ENCODE measurements around the gene LPAR6. TPM values are rescaled to one million over a fixed set of nuclear protein-coding genes. Genes with fewer than 3 reads are reported as not detected.

Gene LPAR6
- total RNA-seq, 1 experiment from 2014 or later: 3.9 TPM

DNA sequence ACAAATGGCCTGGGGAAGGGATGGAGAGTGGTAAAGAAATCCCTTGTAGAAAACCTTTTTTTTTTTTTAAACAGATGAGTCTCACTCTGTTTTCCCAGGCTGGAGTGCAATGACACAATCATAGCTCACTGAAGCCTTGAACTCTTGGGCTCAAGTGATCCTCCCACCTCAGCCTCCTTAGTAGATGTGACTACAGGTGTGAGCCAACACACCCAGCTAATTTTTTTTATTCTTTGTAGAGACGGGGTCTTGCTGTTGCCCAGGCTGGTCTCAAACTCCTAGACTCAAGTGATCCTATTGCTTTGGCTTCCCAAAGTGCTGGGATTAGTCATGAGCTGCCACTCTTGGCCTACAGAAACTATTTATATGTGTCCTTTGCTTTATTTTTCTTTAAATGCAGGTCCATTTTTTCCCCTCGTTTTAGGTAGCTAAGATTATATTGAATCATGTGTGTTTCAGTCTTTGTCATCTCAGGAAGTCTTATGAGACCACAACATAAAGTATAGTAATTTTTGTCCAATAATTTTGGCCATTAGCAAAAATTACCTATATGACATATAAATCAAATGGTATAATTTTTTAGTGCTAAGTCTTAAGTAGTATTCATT, 10.5 kb downstream of the LPAR6 start:
- H3K9me3 Mint-ChIP-seq: no peaks in the 10 kb centered on the region
- H3K36me3 Mint-ChIP-seq: no peaks in the 10 kb centered on the region
- no peak overlapping the region for H3K27ac Mint-ChIP-seq
- no peak for DNase-seq (ENCODE audit: low spot score)
- POLR2A ChIA-PET: no interaction called here
- H3K27me3 Mint-ChIP-seq (ENCODE audit: low read depth): no peaks in the 10 kb centered on the region
- peaks cover 3% of the 10 kb centered on the region; the same call in 1 of the 2 replicates for H3K4me1 Mint-ChIP-seq
- TF ChIP-seq, protein P1, sequence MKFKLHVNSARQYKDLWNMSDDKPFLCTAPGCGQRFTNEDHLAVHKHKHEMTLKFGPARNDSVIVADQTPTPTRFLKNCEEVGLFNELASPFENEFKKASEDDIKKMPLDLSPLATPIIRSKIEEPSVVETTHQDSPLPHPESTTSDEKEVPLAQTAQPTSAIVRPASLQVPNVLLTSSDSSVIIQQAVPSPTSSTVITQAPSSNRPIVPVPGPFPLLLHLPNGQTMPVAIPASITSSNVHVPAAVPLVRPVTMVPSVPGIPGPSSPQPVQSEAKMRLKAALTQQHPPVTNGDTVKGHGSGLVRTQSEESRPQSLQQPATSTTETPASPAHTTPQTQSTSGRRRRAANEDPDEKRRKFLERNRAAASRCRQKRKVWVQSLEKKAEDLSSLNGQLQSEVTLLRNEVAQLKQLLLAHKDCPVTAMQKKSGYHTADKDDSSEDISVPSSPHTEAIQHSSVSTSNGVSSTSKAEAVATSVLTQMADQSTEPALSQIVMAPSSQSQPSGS (CRISPR knock-in tag; IDR thresholded peaks at IDR 0.05; ENCODE audit: borderline replicate concordance, low read depth): no peak
- TF ChIP-seq GTF2I (CRISPR knock-in tag; conservative IDR thresholded peaks at IDR 0.05) (no peak), EMX1 (CRISPR knock-in tag; IDR thresholded peaks at IDR 0.05) (no peak), RORB (CRISPR knock-in tag; IDR thresholded peaks at IDR 0.05) (no peak), ZNF396 (CRISPR knock-in tag; IDR thresholded peaks at IDR 0.05; ENCODE audit: borderline replicate concordance) (no peak)
- TF ChIP-seq, protein P2, sequence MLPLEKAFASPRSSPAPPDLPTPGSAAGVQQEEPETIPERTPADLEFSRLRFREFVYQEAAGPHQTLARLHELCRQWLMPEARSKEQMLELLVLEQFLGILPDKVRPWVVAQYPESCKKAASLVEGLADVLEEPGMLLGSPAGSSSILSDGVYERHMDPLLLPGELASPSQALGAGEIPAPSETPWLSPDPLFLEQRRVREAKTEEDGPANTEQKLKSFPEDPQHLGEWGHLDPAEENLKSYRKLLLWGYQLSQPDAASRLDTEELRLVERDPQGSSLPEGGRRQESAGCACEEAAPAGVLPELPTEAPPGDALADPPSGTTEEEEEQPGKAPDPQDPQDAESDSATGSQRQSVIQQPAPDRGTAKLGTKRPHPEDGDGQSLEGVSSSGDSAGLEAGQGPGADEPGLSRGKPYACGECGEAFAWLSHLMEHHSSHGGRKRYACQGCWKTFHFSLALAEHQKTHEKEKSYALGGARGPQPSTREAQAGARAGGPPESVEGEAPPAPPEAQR (CRISPR knock-in tag; IDR thresholded peaks at IDR 0.05): no peak
- no peak overlapping the region for H3K4me3 Mint-ChIP-seq
- ATAC-seq: no peak
- CTCF ChIA-PET: interaction anchor here (1.3 kb wide), 1 partner anchor 178 kb away, joined by 3 read pairs; no protein-coding TSS in a partner anchor

DNA sequence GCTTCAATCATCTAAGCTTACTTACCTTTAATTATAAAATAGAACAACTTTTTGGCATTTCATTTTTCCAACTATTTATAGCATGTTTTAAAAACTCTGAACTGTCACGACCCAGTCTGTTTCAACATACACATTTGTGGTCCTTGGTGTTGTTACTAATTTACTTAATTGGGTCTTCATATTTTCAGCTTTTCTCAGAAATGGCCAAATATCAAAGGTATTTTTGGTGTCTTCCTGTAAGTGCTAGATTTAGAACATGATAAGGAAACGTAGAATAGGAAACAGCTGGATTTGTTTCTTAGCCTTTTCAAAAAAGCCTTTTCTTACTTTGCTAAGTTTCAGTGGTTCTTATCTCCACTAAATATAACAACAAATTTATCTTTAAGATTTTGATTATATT, 11.4 kb downstream of the LPAR6 start:
- H3K4me3 Mint-ChIP-seq: no peak overlapping the region
- peaks cover 4% of the 10 kb centered on the region for H3K36me3 Mint-ChIP-seq
- ChIA-PET CTCF (no interaction called here), POLR2A (no interaction called here)
- no peak for TF ChIP-seq ZBTB21 (CRISPR knock-in tag; IDR thresholded peaks at IDR 0.05; ENCODE audit: borderline replicate concordance)
- TF ChIP-seq ZNF671 (CRISPR knock-in tag; IDR thresholded peaks at IDR 0.05): no peak
- no peak for TF ChIP-seq JAZF1 (CRISPR knock-in tag; IDR thresholded peaks at IDR 0.05)
- TF ChIP-seq, protein P3, sequence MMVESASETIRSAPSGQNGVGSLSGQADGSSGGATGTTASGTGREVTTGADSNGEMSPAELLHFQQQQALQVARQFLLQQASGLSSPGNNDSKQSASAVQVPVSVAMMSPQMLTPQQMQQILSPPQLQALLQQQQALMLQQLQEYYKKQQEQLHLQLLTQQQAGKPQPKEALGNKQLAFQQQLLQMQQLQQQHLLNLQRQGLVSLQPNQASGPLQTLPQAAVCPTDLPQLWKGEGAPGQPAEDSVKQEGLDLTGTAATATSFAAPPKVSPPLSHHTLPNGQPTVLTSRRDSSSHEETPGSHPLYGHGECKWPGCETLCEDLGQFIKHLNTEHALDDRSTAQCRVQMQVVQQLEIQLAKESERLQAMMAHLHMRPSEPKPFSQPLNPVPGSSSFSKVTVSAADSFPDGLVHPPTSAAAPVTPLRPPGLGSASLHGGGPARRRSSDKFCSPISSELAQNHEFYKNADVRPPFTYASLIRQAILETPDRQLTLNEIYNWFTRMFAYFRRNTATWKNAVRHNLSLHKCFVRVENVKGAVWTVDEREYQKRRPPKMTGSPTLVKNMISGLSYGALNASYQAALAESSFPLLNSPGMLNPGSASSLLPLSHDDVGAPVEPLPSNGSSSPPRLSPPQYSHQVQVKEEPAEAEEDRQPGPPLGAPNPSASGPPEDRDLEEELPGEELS (CRISPR knock-in tag; IDR thresholded peaks at IDR 0.05): no peak
- TF ChIP-seq, protein P4, sequence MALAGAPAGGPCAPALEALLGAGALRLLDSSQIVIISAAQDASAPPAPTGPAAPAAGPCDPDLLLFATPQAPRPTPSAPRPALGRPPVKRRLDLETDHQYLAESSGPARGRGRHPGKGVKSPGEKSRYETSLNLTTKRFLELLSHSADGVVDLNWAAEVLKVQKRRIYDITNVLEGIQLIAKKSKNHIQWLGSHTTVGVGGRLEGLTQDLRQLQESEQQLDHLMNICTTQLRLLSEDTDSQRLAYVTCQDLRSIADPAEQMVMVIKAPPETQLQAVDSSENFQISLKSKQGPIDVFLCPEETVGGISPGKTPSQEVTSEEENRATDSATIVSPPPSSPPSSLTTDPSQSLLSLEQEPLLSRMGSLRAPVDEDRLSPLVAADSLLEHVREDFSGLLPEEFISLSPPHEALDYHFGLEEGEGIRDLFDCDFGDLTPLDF (CRISPR knock-in tag; IDR thresholded peaks at IDR 0.05): no peak
- TF ChIP-seq, protein P5, sequence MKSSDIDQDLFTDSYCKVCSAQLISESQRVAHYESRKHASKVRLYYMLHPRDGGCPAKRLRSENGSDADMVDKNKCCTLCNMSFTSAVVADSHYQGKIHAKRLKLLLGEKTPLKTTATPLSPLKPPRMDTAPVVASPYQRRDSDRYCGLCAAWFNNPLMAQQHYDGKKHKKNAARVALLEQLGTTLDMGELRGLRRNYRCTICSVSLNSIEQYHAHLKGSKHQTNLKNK (CRISPR knock-in tag; IDR thresholded peaks at IDR 0.05): no peak
- TF ChIP-seq ZNF219 (CRISPR knock-in tag; IDR thresholded peaks at IDR 0.05; ENCODE audit: borderline replicate concordance): no peak
- TF ChIP-seq RORB (CRISPR knock-in tag; IDR thresholded peaks at IDR 0.05): no peak
- no peak for TF ChIP-seq CBFB (CRISPR knock-in tag; IDR thresholded peaks at IDR 0.05; ENCODE audit: low read depth)
- TF ChIP-seq ZNF121 (CRISPR knock-in tag; IDR thresholded peaks at IDR 0.05): no peak
- TF ChIP-seq MYBL2 (CRISPR knock-in tag; IDR thresholded peaks at IDR 0.05): no peak
- no peak for TF ChIP-seq ESRRA (CRISPR knock-in tag; IDR thresholded peaks at IDR 0.05; ENCODE audit: borderline replicate concordance)
- TF ChIP-seq, protein P6, sequence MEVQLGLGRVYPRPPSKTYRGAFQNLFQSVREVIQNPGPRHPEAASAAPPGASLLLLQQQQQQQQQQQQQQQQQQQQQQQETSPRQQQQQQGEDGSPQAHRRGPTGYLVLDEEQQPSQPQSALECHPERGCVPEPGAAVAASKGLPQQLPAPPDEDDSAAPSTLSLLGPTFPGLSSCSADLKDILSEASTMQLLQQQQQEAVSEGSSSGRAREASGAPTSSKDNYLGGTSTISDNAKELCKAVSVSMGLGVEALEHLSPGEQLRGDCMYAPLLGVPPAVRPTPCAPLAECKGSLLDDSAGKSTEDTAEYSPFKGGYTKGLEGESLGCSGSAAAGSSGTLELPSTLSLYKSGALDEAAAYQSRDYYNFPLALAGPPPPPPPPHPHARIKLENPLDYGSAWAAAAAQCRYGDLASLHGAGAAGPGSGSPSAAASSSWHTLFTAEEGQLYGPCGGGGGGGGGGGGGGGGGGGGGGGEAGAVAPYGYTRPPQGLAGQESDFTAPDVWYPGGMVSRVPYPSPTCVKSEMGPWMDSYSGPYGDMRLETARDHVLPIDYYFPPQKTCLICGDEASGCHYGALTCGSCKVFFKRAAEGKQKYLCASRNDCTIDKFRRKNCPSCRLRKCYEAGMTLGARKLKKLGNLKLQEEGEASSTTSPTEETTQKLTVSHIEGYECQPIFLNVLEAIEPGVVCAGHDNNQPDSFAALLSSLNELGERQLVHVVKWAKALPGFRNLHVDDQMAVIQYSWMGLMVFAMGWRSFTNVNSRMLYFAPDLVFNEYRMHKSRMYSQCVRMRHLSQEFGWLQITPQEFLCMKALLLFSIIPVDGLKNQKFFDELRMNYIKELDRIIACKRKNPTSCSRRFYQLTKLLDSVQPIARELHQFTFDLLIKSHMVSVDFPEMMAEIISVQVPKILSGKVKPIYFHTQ (CRISPR knock-in tag; IDR thresholded peaks at IDR 0.05): no peak
- no peak overlapping the region for H3K27ac Mint-ChIP-seq
- H3K4me1 Mint-ChIP-seq: peaks cover 3% of the 10 kb centered on the region; the same call in 1 of the 2 replicates
- DNase-seq (ENCODE audit: low spot score) (no peak), ATAC-seq (no peak)
- H3K27me3 Mint-ChIP-seq (ENCODE audit: low read depth): no peaks in the 10 kb centered on the region
- H3K9me3 Mint-ChIP-seq: peaks cover 6% of the 10 kb centered on the region

Measured in WTC11 (cell line).